Trophoblast cell (in vitro differentiated cells and primary cell): ENCODE results near the gene MRPS27.

Experiments
- DNase-seq, 2 donors: peaks; one replicate each; pipeline ENCODE4 v3.0.0-alpha.2; 2016
- H2AFZ ChIP-seq: 2 replicates; pipeline ENCODE4 v1.6.1; 2013; ENCODE audit warnings: low read length, moderate library complexity, mild to moderate bottlenecking; ENCODE audit not compliant: insufficient read depth, poor library complexity
- H2AK5ac ChIP-seq: 2 replicates; pipeline ENCODE4 v1.6.1; 2013; ENCODE audit warnings: mild to moderate bottlenecking, low read length
- H2BK120ac ChIP-seq: 2 replicates; pipeline ENCODE4 v1.6.1; 2013; ENCODE audit warnings: low read length, mild to moderate bottlenecking, moderate library complexity; ENCODE audit not compliant: insufficient read depth, poor library complexity
- H2BK12ac ChIP-seq: 2 replicates; pipeline ENCODE4 v1.6.1; 2013; ENCODE audit warnings: mild to moderate bottlenecking, low read length, moderate library complexity
- H2BK5ac ChIP-seq: 2 replicates; pipeline ENCODE4 v1.6.1; 2013; ENCODE audit warnings: low read length, low read depth, moderate library complexity, mild to moderate bottlenecking; ENCODE audit not compliant: poor library complexity
- H3K14ac ChIP-seq: 2 replicates; pipeline ENCODE4 v1.6.1; 2013; ENCODE audit warnings: mild to moderate bottlenecking, low read length
- H3K18ac ChIP-seq: 2 replicates; pipeline ENCODE4 v1.6.1; 2013; ENCODE audit warnings: mild to moderate bottlenecking, low read length
- H3K23ac ChIP-seq: 2 replicates; pipeline ENCODE4 v1.6.1; 2013; ENCODE audit warnings: low read length
- H3K27ac ChIP-seq: 2 replicates; pipeline ENCODE4 v1.5.1; 2013; ENCODE audit warnings: low read depth, mild to moderate bottlenecking, inconsistent platforms, low read length, moderate library complexity
- H3K27me3 ChIP-seq: 2 replicates; pipeline ENCODE4 v1.6.1; 2013; ENCODE audit warnings: inconsistent platforms, mild to moderate bottlenecking, low read length, moderate library complexity; ENCODE audit not compliant: insufficient read depth
- H3K36me3 ChIP-seq, 2 experiments: 1 replicate in 1 of 2; 2 replicates in 1 of 2; pipeline ENCODE4 v1.6.1; 2013; ENCODE audit warnings: low read length in 2 of 2, mild to moderate bottlenecking in 2 of 2, moderate library complexity in 1 of 2; ENCODE audit not compliant: insufficient read depth in 2 of 2, control insufficient read depth in 1 of 2
- H3K4ac ChIP-seq: 2 replicates; pipeline ENCODE4 v1.6.1; 2013; ENCODE audit warnings: low read depth, mild to moderate bottlenecking, low read length, moderate library complexity
- H3K4me1 ChIP-seq, 2 experiments: 1 replicate in 1 of 2; 2 replicates in 1 of 2; pipeline ENCODE4 v1.6.1; 2013; ENCODE audit warnings: low read length in 2 of 2, mild to moderate bottlenecking in 2 of 2, moderate library complexity in 1 of 2; ENCODE audit not compliant: insufficient read depth in 2 of 2, control insufficient read depth in 1 of 2
- H3K4me2 ChIP-seq: 2 replicates; pipeline ENCODE4 v1.6.1; 2013; ENCODE audit warnings: inconsistent platforms, mild to moderate bottlenecking, low read length, moderate library complexity
- H3K4me3 ChIP-seq: 2 replicates; pipeline ENCODE4 v1.5.1; 2013; ENCODE audit warnings: mild to moderate bottlenecking, low read depth, low read length, inconsistent platforms
- H3K79me1 ChIP-seq: one replicate; pipeline ENCODE4 v1.6.1; 2013; ENCODE audit warnings: low read length
- H3K79me2 ChIP-seq: 2 replicates; pipeline ENCODE4 v1.6.1; 2013; ENCODE audit warnings: low read length, mild to moderate bottlenecking; ENCODE audit not compliant: control insufficient read depth, insufficient read depth, poor library complexity
- H3K9ac ChIP-seq: 2 replicates; pipeline ENCODE4 v1.6.1; 2013; ENCODE audit warnings: mild to moderate bottlenecking, low read length
- H3K9me3 ChIP-seq: 2 replicates; pipeline ENCODE4 v1.6.1; 2013; ENCODE audit warnings: low read depth, mild to moderate bottlenecking, control low read depth, inconsistent platforms, low read length; ENCODE audit not compliant: insufficient read depth
- H4K12ac ChIP-seq: 2 replicates; pipeline ENCODE4 v1.6.1; 2013; ENCODE audit warnings: low read depth, mild to moderate bottlenecking, low read length, moderate library complexity
- H4K8ac ChIP-seq: 2 replicates; pipeline ENCODE4 v1.6.1; 2013; ENCODE audit warnings: low read depth, mild to moderate bottlenecking, low read length, moderate library complexity
- H4K91ac ChIP-seq: one replicate; pipeline ENCODE4 v1.6.1; 2013; ENCODE audit warnings: low read depth, mild to moderate bottlenecking, low read length, moderate library complexity
- WGBS: extraction: QIAGEN DNeasy Blood & Tissue Kit; methylation state at CpG from one replicate; pipeline ENCODE4 v1.1.7; 2013; ENCODE audit warnings: missing lambda C conversion rate; ENCODE audit not compliant: insufficient read length, insufficient coverage; ENCODE audit errors: extremely low coverage; 5-methylcytosine and 5-hydroxymethylcytosine counted together

The MRPS27 gene

GRCh38 chr5:72204946-72205345 is 115.1 kb downstream of the MRPS27 start:
- H3K9me3 ChIP-seq: no peaks in the 10 kb centered on the region
- H3K9ac ChIP-seq: no peak overlapping the region
- DNase-seq: no peak
- no CpG with 5 or more reads among the region's 1 CpG for WGBS
- no peak overlapping the region for H4K8ac ChIP-seq
- no peak overlapping the region for H2BK120ac ChIP-seq
- H3K14ac ChIP-seq: no peak overlapping the region
- H2AFZ ChIP-seq: no peak overlapping the region
- no peak overlapping the region for H3K4me3 ChIP-seq
- peak overlapping the region; percentile 21 for H3K27ac ChIP-seq
- no peak overlapping the region for H3K18ac ChIP-seq
- no peaks in the 10 kb centered on the region for H3K27me3 ChIP-seq
- no peak overlapping the region for H4K12ac ChIP-seq
- peaks cover 2 to 18% of the 10 kb centered on the region in 2 experiments for H3K36me3 ChIP-seq
- H3K79me1 ChIP-seq: peaks cover 2% of the 10 kb centered on the region
- H2BK12ac ChIP-seq: no peak overlapping the region
- peaks cover 4 to 9% of the 10 kb centered on the region in 2 experiments for H3K4me1 ChIP-seq
- no peaks in the 10 kb centered on the region for H3K79me2 ChIP-seq
- H4K91ac ChIP-seq: no peak overlapping the region
- no peak overlapping the region for H3K4ac ChIP-seq
- H2AK5ac ChIP-seq: no peak overlapping the region
- no peak overlapping the region for H2BK5ac ChIP-seq
- H3K23ac ChIP-seq: no peak overlapping the region
- H3K4me2 ChIP-seq: no peak overlapping the region

- H2BK120ac ChIP-seq: peak overlapping the region; percentile 29
- peaks cover 4 to 9% of the 10 kb centered on the region in 2 experiments for H3K4me1 ChIP-seq
- no peaks in the 10 kb centered on the region for H3K27me3 ChIP-seq
- no peak overlapping the region for H2AK5ac ChIP-seq
- peak; percentile 49 to 73 for DNase-seq
- no peak overlapping the region for H3K23ac ChIP-seq
- H3K36me3 ChIP-seq: peaks cover 4 to 31% of the 10 kb centered on the region in 2 experiments
- H3K9me3 ChIP-seq: no peaks in the 10 kb centered on the region
- no CpG with 5 or more reads among the region's 8 CpGs for WGBS
- H3K9ac ChIP-seq: no peak overlapping the region
- no peaks in the 10 kb centered on the region for H3K79me2 ChIP-seq
- H3K27ac ChIP-seq: peak overlapping the region; percentile 44
- H3K4me2 ChIP-seq: no peak overlapping the region
- H2AFZ ChIP-seq: no peak overlapping the region
- no peak overlapping the region for H2BK5ac ChIP-seq
- no peak overlapping the region for H4K12ac ChIP-seq
- H3K79me1 ChIP-seq: peaks cover 2% of the 10 kb centered on the region
- no peak overlapping the region for H3K4ac ChIP-seq
- no peak overlapping the region for H4K8ac ChIP-seq
- no peak overlapping the region for H3K4me3 ChIP-seq
- H2BK12ac ChIP-seq: no peak overlapping the region
- H3K18ac ChIP-seq: no peak overlapping the region
- peak overlapping the region; percentile 45 for H4K91ac ChIP-seq
- H3K14ac ChIP-seq: no peak overlapping the region
These were observed 116.7 kb downstream of the MRPS27 start for GRCh38 chr5:72203251-72203845.

- Histone ChIP-seq H3K18ac (no peak overlapping the region), H2BK12ac (no peak overlapping the region), H2AK5ac (no peak overlapping the region), H3K27me3 (no peaks in the 10 kb centered on the region), H4K12ac (no peak overlapping the region), H3K79me2 (no peaks in the 10 kb centered on the region), H2BK5ac (no peak overlapping the region), H3K36me3 (peaks cover 6 to 39% of the 10 kb centered on the region in 2 experiments), H4K8ac (no peak overlapping the region), H3K23ac (no peak overlapping the region), H3K27ac (no peak overlapping the region), H3K14ac (no peak overlapping the region), H3K4me1 (peaks cover 4 to 9% of the 10 kb centered on the region in 2 experiments), H3K79me1 (peaks cover 2% of the 10 kb centered on the region), H2BK120ac (no peak overlapping the region), H3K4me2 (no peak overlapping the region), H3K4ac (no peak overlapping the region), H2AFZ (no peak overlapping the region), H3K9ac (no peak overlapping the region), H4K91ac (no peak overlapping the region), H3K9me3 (no peaks in the 10 kb centered on the region), H3K4me3 (no peak overlapping the region)
- no CpG with 5 or more reads among the region's 3 CpGs for WGBS
- DNase-seq: no peak
These were observed 117.7 kb downstream of the MRPS27 start for GRCh38 chr5:72202331-72202825.

- Histone ChIP-seq H3K14ac (no peak overlapping the region), H3K9me3 (peaks cover 3% of the 10 kb centered on the region), H3K23ac (no peak overlapping the region), H3K36me3 (peaks cover 20 to 55% of the 10 kb centered on the region in 2 experiments), H3K18ac (no peak overlapping the region), H2BK5ac (no peak overlapping the region), H3K4me2 (no peak overlapping the region), H3K4ac (no peak overlapping the region), H3K4me1 (peaks cover 4 to 7% of the 10 kb centered on the region in 2 experiments), H3K4me3 (no peak overlapping the region), H4K8ac (no peak overlapping the region), H3K9ac (no peak overlapping the region), H3K79me2 (no peaks in the 10 kb centered on the region), H2AK5ac (no peak overlapping the region), H4K12ac (no peak overlapping the region), H3K27ac (no peak overlapping the region), H2BK12ac (no peak overlapping the region), H3K79me1 (no peaks in the 10 kb centered on the region), H2BK120ac (no peak overlapping the region), H4K91ac (no peak overlapping the region), H2AFZ (no peak overlapping the region), H3K27me3 (no peaks in the 10 kb centered on the region)
- DNase-seq: no peak
- no CpG with 5 or more reads among the region's 15 CpGs for WGBS
These were observed 120.4 kb downstream of the MRPS27 start for GRCh38 chr5:72199681-72200080.
